DND-41 (cell line): ENCODE measurements around the gene LRRC8E.
"Not testable (repeated sequence)": the region's sequence is repeated elsewhere in the genome, so short reads cannot be mapped to it uniquely, and the experiment has no call there.

Experiments used
- CTCF ChIP-seq: IDR thresholded peaks from 2 replicates; pipeline ENCODE4 v1.5.1; 2012; ENCODE audit warnings: borderline replicate concordance, low read length, moderate library complexity, mild to moderate bottlenecking; ENCODE audit not compliant: poor library complexity, severe bottlenecking; ENCODE audit errors: extremely low read depth
- EZH2 ChIP-seq: IDR thresholded peaks from 3 replicates; pipeline ENCODE4 v1.6.1; 2012; ENCODE audit warnings: borderline replicate concordance, low read depth, mild to moderate bottlenecking, moderate library complexity, low read length, inconsistent platforms; ENCODE audit not compliant: severe bottlenecking

GRCh38 chr19:7918062-7918614 lies 29.8 kb downstream of the LRRC8E start:
- not testable (repeated sequence) for TF ChIP-seq CTCF, EZH2
